Adrenal gland (tissue), 12 donors: Measurements from ENCODE around the gene PXDN. TPM values are rescaled to one million over a fixed set of nuclear protein-coding genes. Genes with fewer than 3 reads are reported as not detected.

Experiments
- DNase-seq, 7 donors: peaks; one replicate each; pipeline ENCODE4 v3.0.0-alpha.2; 2019 to 2020
- H3K27ac ChIP-seq, 5 donors: fragments of 200-600 bp; sonication (generic) in 4 of 5; 1 replicate in 3 of 5; 2 replicates in 2 of 5; pipeline versions ENCODE4 v1.5.1 to v1.8.0; 2016 to 2020; ENCODE audit warnings: mild to moderate bottlenecking in 1 of 5
- H3K27me3 ChIP-seq: fragments of 200-600 bp; 2 replicates; pipeline ENCODE4 v1.8.0; 2021
- H3K36me3 ChIP-seq, 2 donors: fragments of 200-600 bp; replicated peaks in 1 of 2; 1 replicate in 1 of 2; 2 replicates in 1 of 2; pipeline versions ENCODE4 v1.5.1 to v1.8.0; 2018 to 2022
- H3K4me1 ChIP-seq, 2 donors: fragments of 200-600 bp; replicated peaks in 1 of 2; 1 replicate in 1 of 2; 2 replicates in 1 of 2; pipeline versions ENCODE4 v1.5.1 to v1.8.0; 2018 to 2021
- H3K4me3 ChIP-seq, 4 donors: fragments of 200-600 bp; sonication (generic) in 3 of 4; one replicate each; pipeline ENCODE4 v1.5.1; 2016 to 2018
- H3K9me3 ChIP-seq, 3 donors: fragments of 200-600 bp; sonication (generic) in 1 of 3; replicated peaks in 1 of 3; 1 replicate in 2 of 3; 2 replicates in 1 of 3; pipeline versions ENCODE4 v1.5.1 to v1.8.0; 2016 to 2021
- POLR2A ChIP-seq, 2 donors: fragments of 450-650 bp; IDR thresholded peaks; one replicate each; pipeline ENCODE4 v1.6.1; 2017; ENCODE audit warnings: antibody characterized with exemption in 2 of 2, mild to moderate bottlenecking in 2 of 2, moderate library complexity in 1 of 2
- WGBS, 4 donors: extraction: QIAGEN DNeasy Blood & Tissue Kit in 2 of 4; methylation state at CpG; one replicate each; pipeline versions ENCODE4 v1.1.5 to v1.1.7; 2013 to 2017; 5-methylcytosine and 5-hydroxymethylcytosine counted together
- intact Hi-C, 2 donors: fragments of 100-400 bp; cut with DNase I; formaldehyde crosslinking; loops; one replicate each; pipeline versions ENCODE4 v1.14.1 to v1.15.0; 2022 to 2023
- polyA plus RNA-seq, 3 donors: library from polyadenylated mRNA; stranded (reverse); fragments of 200-250 nt in 2 of 3; fragments of 350-450 nt in 1 of 3; fragmentation: Illumina TruSeq in 1 of 3; extraction: RNeasy Lipid Tissue Mini Kit (QIAGEN cat#74804) in 1 of 3; gene quantifications; one replicate each; pipeline ENCODE4 v1.2.3, GENCODE V29; 2013 to 2014
- total RNA-seq, 9 donors: library from RNA; depleted of rRNA in 4 of 9; stranded (reverse); fragments of >200 nt in 4 of 9; fragments of 120-200 nt in 1 of 9; fragmentation: NEBNext Ultra II Directional in 1 of 9; extraction: Animal tissue kit (Norgen Biotek cat#: 25700) in 1 of 9; gene quantifications; one replicate each; pipeline versions ENCODE4 v1.1.0 to v1.2.4, GENCODE V29; 2013 to 2023
- TF ChIP-seq, protein P1 (sequence below), 6 experiments: fragments of 450-650 bp in 4 of 6; fragments of 200-600 bp in 2 of 6; sonication (generic) in 1 of 6; IDR thresholded peaks; 1 replicate in 5 of 6; 2 replicates in 1 of 6; pipeline versions ENCODE4 v1.5.1 to v1.8.0; 2016 to 2021; ENCODE audit warnings: antibody characterized with exemption in 6 of 6, mild to moderate bottlenecking in 2 of 6, moderate library complexity in 1 of 6
- donor health status: healthy with polysubstance abuse.
- donor health status: Bipolar disorder and iron deficiency.
- donor health status: DM: yes; HTN: yes; CAD: no.
- donor health status: DM: no; HTN: no; CAD: no.
- donor health status: DM: no; HTN: no; CAD: no.
- donor health status: DM: yes; HTN: yes; CAD: no.

PXDN gene
- total and polyA plus RNA-seq, 12 donors = 8.5 to 39.5 (median 22.1) TPM

DNA sequence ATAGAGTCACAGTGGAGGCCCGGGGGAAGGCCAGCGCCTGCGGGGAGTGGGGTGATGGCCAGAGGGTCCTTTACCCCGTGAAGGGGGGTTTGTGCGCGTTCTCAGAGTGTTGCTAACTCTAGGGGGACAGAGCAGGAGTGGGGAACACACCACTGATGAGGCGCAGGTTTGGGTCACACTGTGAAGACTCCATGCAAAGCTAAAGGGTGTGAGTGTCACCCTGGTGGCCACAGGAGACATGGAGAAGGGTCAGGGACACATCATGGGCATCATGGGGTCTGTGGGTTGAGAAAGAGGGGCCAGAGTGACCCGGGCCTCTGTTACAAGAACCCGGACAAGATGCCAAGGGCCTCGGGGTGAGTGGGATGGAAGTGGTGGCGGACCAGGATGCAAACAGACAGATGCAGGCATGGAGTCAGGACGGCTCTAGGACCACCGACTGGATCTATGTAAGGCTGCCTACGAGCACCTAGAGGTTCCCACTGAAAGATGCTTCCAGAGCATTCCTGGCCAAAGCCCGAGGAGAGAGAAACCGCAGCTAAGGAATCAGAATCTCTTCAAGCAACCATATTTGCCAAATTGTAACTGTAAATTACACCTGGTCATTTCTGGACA is 84.3 kb downstream of the PXDN start:
- intact Hi-C loops = no loop called here
- Histone ChIP-seq H3K9me3 (no peaks in the 10 kb centered on the region), H3K4me1 (no peaks in the 10 kb centered on the region), H3K36me3 (peaks cover 0 to 11% of the 10 kb centered on the region in 2 donors), H3K4me3 (no peak overlapping the region), H3K27me3 (no peaks in the 10 kb centered on the region), H3K27ac (no peak overlapping the region)
- TF ChIP-seq, protein P1, sequence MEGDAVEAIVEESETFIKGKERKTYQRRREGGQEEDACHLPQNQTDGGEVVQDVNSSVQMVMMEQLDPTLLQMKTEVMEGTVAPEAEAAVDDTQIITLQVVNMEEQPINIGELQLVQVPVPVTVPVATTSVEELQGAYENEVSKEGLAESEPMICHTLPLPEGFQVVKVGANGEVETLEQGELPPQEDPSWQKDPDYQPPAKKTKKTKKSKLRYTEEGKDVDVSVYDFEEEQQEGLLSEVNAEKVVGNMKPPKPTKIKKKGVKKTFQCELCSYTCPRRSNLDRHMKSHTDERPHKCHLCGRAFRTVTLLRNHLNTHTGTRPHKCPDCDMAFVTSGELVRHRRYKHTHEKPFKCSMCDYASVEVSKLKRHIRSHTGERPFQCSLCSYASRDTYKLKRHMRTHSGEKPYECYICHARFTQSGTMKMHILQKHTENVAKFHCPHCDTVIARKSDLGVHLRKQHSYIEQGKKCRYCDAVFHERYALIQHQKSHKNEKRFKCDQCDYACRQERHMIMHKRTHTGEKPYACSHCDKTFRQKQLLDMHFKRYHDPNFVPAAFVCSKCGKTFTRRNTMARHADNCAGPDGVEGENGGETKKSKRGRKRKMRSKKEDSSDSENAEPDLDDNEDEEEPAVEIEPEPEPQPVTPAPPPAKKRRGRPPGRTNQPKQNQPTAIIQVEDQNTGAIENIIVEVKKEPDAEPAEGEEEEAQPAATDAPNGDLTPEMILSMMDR (IDR thresholded peaks at IDR 0.05) = no peak
- no peak for TF ChIP-seq POLR2A (IDR thresholded peaks at IDR 0.05)
- peak in 2 of 7 donors; percentile 7 to 35 for DNase-seq
- 86 to 89% (median 86%) methylated on average over 16 of the region's 16 CpGs for WGBS, 4 donors

DNA sequence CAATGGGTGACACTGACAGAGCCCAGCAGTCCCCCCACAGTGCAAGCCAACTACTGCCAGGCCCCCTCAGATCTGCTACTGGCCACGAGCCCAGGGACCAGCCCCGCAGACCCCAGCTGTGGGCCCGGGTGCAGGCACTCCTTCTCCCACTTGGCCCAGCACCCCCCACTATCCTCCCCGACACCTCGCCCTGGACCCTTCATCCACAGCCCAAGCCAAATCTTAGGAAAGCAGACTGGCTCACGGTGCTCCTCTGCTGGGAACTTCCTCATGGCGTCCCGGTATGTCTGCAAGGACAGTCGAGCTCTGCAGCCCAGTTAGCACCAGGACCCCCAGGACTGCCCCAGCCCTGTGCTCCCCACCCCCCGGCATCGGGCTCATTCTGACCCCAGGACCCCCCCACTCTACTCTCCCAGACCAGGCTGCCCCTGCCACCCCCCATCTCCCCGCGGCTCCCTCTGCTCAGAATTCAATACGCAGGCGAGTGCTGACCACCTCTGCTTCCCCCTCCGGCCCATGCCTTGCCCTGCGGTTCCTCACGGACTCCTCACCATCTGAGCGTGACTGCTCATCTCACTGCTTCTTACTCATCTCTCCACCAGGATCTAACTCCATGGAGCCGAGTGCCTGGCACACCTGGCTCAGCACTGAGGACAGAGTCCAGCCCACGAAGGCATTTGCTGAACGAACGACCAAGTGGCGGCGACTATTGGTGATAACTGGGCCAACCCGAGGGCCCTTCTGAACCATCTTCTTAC is 85.7 kb downstream of the PXDN start:
- whole genome bisulfite sequencing, 4 donors = 85 to 87% (median 86%) methylated on average over 21 to 26 of the region's 26 CpGs
- Histone ChIP-seq H3K27me3 (no peaks in the 10 kb centered on the region), H3K4me1 (no peaks in the 10 kb centered on the region), H3K9me3 (no peaks in the 10 kb centered on the region), H3K27ac (no peak overlapping the region), H3K4me3 (no peak overlapping the region), H3K36me3 (peaks cover 0 to 11% of the 10 kb centered on the region in 2 donors)
- peak in 2 of 7 donors; percentile 5 to 29 for DNase-seq
- intact Hi-C loops = no loop called here
- TF ChIP-seq, protein P1 (IDR thresholded peaks at IDR 0.05) = no peak
- TF ChIP-seq POLR2A (IDR thresholded peaks at IDR 0.05) = no peak

DNA sequence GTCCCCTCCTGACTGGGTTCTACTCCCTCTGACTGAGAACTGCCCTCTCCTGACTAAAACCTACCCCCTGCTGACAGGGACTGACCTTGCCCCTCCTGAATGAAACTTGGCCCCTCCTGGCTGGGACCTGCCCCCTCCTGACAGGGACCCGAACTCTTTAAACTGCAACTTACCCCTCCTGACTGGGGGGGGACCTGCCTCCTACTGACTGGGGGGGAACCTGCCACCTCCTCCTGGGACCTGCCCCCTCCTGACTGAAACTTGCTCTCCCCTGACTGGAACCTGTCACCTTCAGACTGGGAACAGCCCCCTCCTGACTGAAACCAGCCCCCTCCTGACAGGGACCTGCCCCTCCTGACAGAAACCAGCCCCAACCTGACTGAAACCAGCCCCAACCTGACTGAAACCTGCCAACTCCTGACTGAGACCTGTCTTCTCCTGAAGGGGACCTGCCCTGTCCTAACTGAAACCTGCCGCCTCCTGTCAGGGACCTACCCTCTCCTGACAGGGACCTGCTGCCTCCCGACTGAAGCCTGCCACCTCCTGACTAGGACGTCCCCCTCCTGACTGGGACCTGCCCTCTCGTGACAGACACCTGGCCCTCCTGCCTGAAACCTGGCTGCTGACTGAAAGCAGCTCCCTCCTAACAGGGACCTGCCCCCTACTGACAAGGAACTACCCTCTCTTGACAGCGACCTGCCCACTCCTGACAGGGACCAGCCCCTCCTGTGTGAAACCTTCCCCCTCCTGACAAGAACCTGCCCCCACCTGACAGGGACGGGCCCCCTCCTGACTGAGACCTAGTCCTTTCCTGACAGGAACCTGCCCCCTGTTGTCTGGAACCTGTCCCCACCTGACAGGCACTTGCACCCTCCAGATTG is 87.1 kb downstream of the PXDN start:
- 51 to 69% (median 53%) methylated on average over 5 to 7 of the region's 7 CpGs for WGBS, 4 donors
- H3K9me3 ChIP-seq = no peaks in the 10 kb centered on the region
- peak in 1 of 7 donors; percentile 10 for DNase-seq
- H3K27ac ChIP-seq = peak overlapping the region in 1 of 5 donors; percentile 10
- intact Hi-C loops = no loop called here
- H3K4me1 ChIP-seq = peaks cover 0 to 4% of the 10 kb centered on the region in 2 donors
- peaks cover 0 to 11% of the 10 kb centered on the region in 2 donors for H3K36me3 ChIP-seq
- H3K27me3 ChIP-seq = no peaks in the 10 kb centered on the region
- H3K4me3 ChIP-seq = no peak overlapping the region
- TF ChIP-seq, protein P1 (IDR thresholded peaks at IDR 0.05) = no peak
- no peak for TF ChIP-seq POLR2A (IDR thresholded peaks at IDR 0.05)
